ENCODE results near the gene ELOVL5.

ELOVL5 gene

DNA sequence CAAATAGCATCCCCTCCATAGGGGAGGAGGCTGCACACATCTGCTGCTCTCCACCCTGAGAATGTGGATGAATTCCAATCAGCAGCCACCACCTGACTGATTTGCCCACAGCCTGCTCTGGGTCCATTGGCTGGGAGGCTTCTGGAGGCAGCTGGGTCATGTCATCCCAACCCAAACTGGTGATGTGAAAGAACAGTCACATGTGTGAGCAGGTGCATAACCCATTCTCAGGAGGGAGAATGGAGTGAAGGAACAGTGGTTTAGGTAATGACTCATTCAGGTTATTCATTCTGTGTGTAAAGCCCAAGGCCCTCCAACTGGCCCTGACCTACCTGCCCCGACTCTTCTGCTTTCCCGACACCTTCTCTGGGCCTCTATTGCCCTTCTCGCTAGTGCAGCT is 109.2 kb downstream of the ELOVL5 start:
- DNase-seq (ENCODE audit: low read depth) = no peak

DNA sequence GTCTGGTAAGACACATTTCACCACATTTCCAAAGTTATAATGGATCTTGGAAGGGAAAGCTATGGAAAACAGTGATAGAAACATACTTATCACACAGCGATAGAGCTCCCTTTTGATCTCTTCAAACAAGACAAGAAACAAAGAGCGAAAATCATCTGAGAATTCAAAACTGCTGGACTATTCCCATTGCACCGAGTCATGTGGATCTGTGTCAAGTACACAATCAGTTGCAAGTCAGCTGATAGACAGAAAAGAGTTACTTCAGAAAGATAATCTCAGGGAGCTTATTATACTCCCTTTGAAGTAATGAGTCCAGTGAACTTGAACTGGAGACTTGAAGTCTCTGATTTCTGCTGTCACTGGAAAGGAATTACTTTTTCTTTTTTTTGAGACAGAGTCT is 110.4 kb downstream of the ELOVL5 start:
- no peak for DNase-seq (ENCODE audit: low read depth)

DNA sequence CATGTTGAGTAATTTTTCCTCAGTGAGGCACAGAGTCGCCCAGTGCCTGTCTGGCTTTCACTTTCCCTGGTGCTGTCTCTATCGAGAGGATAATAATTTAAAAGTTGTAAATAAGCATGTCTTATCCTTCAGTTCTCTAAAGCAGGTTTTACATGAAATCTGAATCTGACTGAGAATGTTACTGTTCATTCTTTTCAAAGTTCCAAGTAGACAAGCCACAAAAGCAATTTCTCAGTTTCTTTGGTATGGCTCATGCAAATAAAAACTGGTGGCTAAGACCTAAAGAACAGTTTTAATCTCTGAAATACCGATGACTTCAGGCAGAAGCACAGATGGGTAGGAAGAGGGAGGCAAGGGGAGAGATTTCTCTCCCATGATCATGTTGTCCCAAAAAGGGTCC is 112.5 kb downstream of the ELOVL5 start:
- DNase-seq (ENCODE audit: low read depth) = no peak

- no peak for DNase-seq (ENCODE audit: low read depth)
These were observed 113.2 kb downstream of the ELOVL5 start for GRCh38 chr6:53235508-53235907.

DNA sequence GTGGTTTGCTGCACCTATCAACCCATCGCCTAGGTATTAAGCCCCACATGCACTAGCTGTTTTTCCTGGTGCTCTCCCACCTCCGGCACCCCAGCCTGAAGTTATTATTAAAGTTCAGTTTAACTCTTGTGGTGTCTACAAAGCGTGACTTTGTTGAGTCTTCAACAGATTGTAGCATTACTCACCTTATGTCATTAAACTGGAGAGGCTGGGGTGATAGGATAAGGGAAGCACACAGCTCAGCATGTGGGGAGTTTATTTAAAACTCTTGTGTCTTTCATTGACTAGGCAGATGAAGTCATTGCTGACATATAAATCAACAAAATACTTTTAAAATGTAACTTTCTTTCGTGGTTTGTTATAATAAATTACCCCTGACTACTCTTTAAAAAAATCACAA is 115.4 kb downstream of the ELOVL5 start:
- no peak for DNase-seq (ENCODE audit: low read depth)

GRCh38 chr6:53230775-53231467 is 117.8 kb downstream of the ELOVL5 start:
- DNase-seq (ENCODE audit: low read depth) = no peak

DNA sequence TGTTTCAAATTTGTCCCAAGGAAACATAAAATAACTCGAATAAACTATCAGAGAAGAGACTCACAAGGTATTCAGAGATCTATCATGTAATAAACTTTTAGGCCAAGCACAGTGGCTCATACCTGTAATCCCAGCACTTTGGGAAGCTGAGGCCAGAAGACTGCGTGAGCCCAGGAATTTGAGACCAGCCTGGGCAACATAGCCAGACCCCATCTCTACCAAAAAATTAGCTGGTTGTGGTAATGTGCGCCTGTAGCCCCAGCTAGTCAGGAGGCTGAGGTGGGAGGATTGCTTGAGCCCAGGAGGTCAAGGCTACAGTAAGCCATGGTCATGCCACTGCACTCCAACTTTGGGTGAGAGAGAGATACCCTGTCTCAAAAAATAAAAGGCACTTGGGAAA is 120.9 kb downstream of the ELOVL5 start:
- no peak for DNase-seq (ENCODE audit: low read depth)

DNA sequence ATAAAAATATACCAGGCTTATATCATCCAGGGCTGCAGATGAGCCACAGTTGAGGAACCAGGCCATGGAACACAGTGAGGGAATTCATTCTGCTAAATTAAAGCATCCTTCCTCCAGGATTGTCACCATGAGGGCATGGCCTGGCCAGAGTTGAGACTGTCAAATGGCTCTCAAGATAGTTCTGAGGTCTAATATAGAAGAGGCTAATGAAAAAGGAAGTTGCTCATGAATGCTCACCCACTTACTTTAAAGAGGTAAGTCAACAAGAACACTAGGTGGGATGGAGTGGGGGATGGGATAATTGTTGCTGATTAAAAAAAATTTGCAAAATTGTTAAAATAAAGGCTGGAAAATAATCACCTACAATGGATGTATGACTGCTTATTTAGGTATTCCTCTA is 128.1 kb downstream of the ELOVL5 start:
- no peak for DNase-seq (ENCODE audit: low read depth)
